Breast epithelium (tissue), 4 donors: Measurements from ENCODE around the gene OR6B2. TPM values are rescaled to one million over a fixed set of nuclear protein-coding genes. Genes with fewer than 3 reads are reported as not detected.

Experiments
- DNase-seq, 2 donors: peaks; one replicate each; pipeline ENCODE4 v3.0.0-alpha.2; 2019; ENCODE audit warnings: low spot score in 2 of 2
- H3K27ac ChIP-seq, 2 donors: fragments of 200-600 bp; sonication (generic) in 1 of 2; one replicate each; pipeline ENCODE4 v1.5.1; 2016 to 2019; ENCODE audit warnings: mild to moderate bottlenecking in 1 of 2
- H3K27me3 ChIP-seq, 2 donors: fragments of 200-600 bp; sonication (generic) in 1 of 2; one replicate each; pipeline versions ENCODE4 v1.5.1 to v1.6.0; 2017 to 2019; ENCODE audit warnings: control low read depth in 1 of 2, mild to moderate bottlenecking in 1 of 2
- H3K36me3 ChIP-seq: fragments of 200-600 bp; one replicate; pipeline ENCODE4 v1.5.1; 2019
- H3K4me1 ChIP-seq, 2 donors: fragments of 200-600 bp; sonication (generic); one replicate each; pipeline ENCODE4 v1.5.1; 2016 to 2019; ENCODE audit warnings: control low read depth in 1 of 2
- H3K4me3 ChIP-seq, 3 donors: fragments of 200-600 bp; sonication (generic); 1 replicate in 2 of 3; 2 replicates in 1 of 3; pipeline ENCODE4 v1.5.1; 2016 to 2019; ENCODE audit warnings: mild to moderate bottlenecking in 3 of 3, moderate library complexity in 2 of 3
- H3K9me3 ChIP-seq, 2 donors: fragments of 200-600 bp; sonication (generic) in 1 of 2; one replicate each; pipeline ENCODE4 v1.5.1; 2016 to 2019; ENCODE audit warnings: control low read depth in 1 of 2
- POLR2A ChIP-seq: fragments of 450-650 bp; IDR thresholded peaks from one replicate; pipeline ENCODE4 v1.6.1; 2016; ENCODE audit warnings: antibody characterized with exemption, mild to moderate bottlenecking, moderate library complexity
- POLR2AphosphoS5 ChIP-seq, 3 donors: sonication (generic); formaldehyde crosslinking; IDR thresholded peaks; one replicate each; pipeline ENCODE4 v1.6.1; 2017; ENCODE audit warnings: antibody characterized with exemption in 3 of 3
- intact Hi-C: fragments of 100-400 bp; cut with DNase I; formaldehyde crosslinking; loops from one replicate; pipeline ENCODE4 v1.15.1; 2023; ENCODE audit warnings: low total_unique reads
- total RNA-seq, 3 donors: library from RNA; depleted of rRNA; stranded (reverse); fragments of >200 nt; gene quantifications; one replicate each; pipeline ENCODE4 v1.1.0, GENCODE V29; 2016
- TF ChIP-seq, protein P1 (sequence below), 3 donors: fragments of 450-650 bp; IDR thresholded peaks; one replicate each; pipeline ENCODE4 v1.5.1; 2016 to 2017; ENCODE audit warnings: antibody characterized with exemption in 3 of 3, mild to moderate bottlenecking in 3 of 3, moderate library complexity in 3 of 3

Gene OR6B2
- total RNA-seq, 3 donors from 2014 or later, result not detected

DNA sequence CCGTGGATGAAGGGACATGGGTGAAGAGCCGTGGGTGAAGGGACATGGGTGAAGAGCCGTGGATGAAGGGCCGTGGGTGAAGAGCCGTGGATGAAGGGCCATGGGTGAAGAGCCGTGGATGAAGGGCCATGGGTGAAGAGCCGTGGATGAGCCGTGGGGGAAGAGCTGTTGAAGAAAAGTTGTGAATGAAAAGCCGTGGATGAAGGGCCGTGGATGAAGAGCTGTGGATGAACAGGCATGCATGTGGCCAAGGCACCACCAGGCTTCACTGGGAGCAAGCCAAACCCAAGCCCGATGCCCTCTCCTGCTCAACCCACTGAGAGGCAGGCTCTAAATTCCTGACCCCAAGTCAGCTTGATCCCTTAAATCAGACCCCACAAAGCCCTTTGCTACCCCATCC is 12.5 kb upstream of the OR6B2 start:
- Histone ChIP-seq H3K27ac (no peak overlapping the region), H3K27me3 (peaks cover 0 to 5% of the 10 kb centered on the region in 2 donors), H3K9me3 (no peaks in the 10 kb centered on the region), H3K36me3 (no peaks in the 10 kb centered on the region), H3K4me1 (no peaks in the 10 kb centered on the region), H3K4me3 (no peak overlapping the region)
- DNase-seq, result no peak
- intact Hi-C loops, result no loop called here
- TF ChIP-seq POLR2A, result no peak
- no peak for TF ChIP-seq POLR2AphosphoS5 (IDR thresholded peaks at IDR 0.05)
- TF ChIP-seq, protein P1, sequence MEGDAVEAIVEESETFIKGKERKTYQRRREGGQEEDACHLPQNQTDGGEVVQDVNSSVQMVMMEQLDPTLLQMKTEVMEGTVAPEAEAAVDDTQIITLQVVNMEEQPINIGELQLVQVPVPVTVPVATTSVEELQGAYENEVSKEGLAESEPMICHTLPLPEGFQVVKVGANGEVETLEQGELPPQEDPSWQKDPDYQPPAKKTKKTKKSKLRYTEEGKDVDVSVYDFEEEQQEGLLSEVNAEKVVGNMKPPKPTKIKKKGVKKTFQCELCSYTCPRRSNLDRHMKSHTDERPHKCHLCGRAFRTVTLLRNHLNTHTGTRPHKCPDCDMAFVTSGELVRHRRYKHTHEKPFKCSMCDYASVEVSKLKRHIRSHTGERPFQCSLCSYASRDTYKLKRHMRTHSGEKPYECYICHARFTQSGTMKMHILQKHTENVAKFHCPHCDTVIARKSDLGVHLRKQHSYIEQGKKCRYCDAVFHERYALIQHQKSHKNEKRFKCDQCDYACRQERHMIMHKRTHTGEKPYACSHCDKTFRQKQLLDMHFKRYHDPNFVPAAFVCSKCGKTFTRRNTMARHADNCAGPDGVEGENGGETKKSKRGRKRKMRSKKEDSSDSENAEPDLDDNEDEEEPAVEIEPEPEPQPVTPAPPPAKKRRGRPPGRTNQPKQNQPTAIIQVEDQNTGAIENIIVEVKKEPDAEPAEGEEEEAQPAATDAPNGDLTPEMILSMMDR (IDR thresholded peaks at IDR 0.05), result no peak

DNA sequence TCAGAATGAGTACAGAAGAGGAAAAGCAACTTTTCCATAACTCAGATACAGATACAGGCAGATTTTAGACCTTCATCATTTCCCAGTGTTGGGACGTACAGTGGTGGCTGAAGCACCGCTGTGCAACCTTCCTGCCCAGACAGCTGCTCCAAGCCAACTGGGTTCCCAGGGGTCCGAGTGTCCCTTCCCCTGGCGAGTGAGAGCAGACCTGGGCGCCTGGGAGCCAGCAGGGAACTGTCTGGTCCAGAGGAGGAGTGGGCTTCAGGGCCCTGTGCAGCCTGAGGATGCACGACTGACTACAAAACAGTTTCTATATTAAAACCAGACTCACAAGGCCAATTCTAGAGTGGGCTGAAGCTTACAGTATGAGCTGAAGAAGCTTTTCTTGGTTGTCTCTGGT is 11.1 kb upstream of the OR6B2 start:
- Histone ChIP-seq H3K4me1 (no peaks in the 10 kb centered on the region), H3K9me3 (no peaks in the 10 kb centered on the region), H3K4me3 (no peak overlapping the region), H3K27me3 (peaks cover 0 to 5% of the 10 kb centered on the region in 2 donors), H3K27ac (no peak overlapping the region), H3K36me3 (no peaks in the 10 kb centered on the region)
- no peak for DNase-seq
- TF ChIP-seq, protein P1 (IDR thresholded peaks at IDR 0.05), result no peak
- no peak for TF ChIP-seq POLR2AphosphoS5 (IDR thresholded peaks at IDR 0.05)
- TF ChIP-seq POLR2A, result no peak
- intact Hi-C loops, result no loop called here

DNA sequence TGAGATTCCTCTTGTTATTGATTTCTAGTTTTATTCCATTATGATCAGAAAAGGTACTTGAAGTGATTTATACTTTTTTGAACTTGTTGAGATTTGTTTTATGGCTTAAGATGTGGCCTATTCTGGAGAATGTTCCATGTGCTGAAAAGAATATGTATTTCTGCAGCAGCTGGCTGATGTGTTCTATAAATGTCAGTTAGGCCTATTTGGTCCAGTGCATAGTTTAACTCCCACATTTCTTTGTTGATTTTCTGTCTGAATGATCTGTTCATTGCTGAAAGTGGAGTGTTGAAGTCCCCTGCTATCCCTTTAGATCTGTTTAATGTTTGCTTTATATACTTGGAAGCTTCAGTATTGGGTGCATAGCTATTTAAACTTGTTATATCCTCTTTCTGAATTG is 7.1 kb upstream of the OR6B2 start:
- intact Hi-C loops, result no loop called here
- H3K27ac ChIP-seq, result no peak overlapping the region
- TF ChIP-seq POLR2A, result no peak
- TF ChIP-seq POLR2AphosphoS5 (IDR thresholded peaks at IDR 0.05), result no peak
- TF ChIP-seq, protein P1 (IDR thresholded peaks at IDR 0.05), result no peak
- H3K4me3 ChIP-seq, result no peak overlapping the region
- no peaks in the 10 kb centered on the region for H3K4me1 ChIP-seq
- H3K27me3 ChIP-seq, result peaks cover 0 to 18% of the 10 kb centered on the region in 2 donors
- DNase-seq, result no peak
- no peaks in the 10 kb centered on the region for H3K36me3 ChIP-seq
- H3K9me3 ChIP-seq, result no peaks in the 10 kb centered on the region

DNA sequence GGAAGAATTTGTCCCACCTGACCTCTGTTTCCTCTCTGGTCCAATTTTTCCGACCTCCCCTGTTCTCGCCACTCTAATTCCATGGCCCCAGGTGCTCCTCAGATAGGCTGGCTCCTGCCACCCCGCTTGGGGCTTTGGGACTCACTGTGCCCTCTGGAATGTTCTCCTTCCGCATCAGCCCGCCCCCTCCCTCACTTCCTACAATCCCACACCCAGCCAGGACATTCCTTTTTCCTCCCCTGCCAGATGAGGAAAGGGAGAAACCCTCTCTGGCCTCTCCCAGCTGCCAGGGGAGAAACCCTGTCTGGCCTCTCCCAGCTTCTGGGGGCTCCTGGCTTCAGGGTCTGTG is 3.1 kb upstream of the OR6B2 start:
- Histone ChIP-seq H3K4me3 (no peak overlapping the region), H3K27me3 (peaks cover 0 to 14% of the 10 kb centered on the region in 2 donors), H3K36me3 (no peaks in the 10 kb centered on the region), H3K27ac (no peak overlapping the region), H3K9me3 (no peaks in the 10 kb centered on the region), H3K4me1 (no peaks in the 10 kb centered on the region)
- no peak for DNase-seq
- TF ChIP-seq, protein P1 (IDR thresholded peaks at IDR 0.05), result no peak
- TF ChIP-seq POLR2AphosphoS5 (IDR thresholded peaks at IDR 0.05) (no peak), POLR2A (no peak)
- intact Hi-C loops, result no loop called here

DNA sequence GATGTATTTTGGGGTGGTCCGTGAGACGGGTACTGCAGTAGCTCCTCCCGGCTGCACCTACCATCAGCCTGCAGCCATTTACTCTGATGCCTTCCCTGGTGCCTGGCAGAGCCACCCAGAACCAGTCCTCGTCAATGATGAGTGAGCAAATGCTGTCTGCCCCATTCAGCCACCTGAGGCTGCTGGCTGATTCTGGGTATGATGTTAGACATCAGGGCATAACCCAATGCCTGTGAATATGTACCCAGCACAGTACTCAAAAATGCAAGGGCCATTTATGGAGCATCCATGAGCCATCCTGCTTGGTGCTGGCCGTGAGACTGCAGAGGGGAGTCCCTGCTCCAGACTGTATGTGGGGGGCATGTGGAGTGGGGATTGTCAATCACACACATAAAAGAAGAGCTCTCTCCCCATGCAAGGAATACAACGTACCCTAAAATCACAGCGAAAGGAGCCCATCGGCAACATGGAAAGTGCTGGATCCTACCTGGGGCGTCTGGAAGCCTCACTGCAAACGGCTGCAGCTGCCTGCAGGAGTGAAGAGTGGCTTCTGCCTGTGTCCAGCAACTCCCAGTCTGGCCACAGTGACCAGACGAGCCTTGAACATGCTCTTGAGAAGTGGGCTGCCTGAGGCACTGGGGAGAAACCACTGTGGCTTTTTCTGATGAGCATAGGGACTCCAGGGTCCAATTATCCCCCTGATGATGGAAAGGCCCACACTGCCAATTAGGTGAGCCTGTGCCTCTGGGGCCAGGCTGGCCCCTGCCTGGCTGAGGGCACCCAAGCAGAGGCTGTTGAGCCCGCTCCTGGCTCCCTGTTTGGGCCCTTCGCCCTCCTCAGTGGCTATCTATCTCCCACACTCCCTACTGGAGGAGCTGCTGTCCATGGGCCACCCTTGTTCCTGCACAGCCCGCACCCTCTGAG is 2.4 kb upstream of the OR6B2 start:
- intact Hi-C loops, result no loop called here
- TF ChIP-seq, protein P1 (IDR thresholded peaks at IDR 0.05), result no peak
- TF ChIP-seq POLR2A (no peak), POLR2AphosphoS5 (IDR thresholded peaks at IDR 0.05) (no peak)
- Histone ChIP-seq H3K36me3 (no peaks in the 10 kb centered on the region), H3K27me3 (peaks cover 0 to 14% of the 10 kb centered on the region in 2 donors), H3K9me3 (no peaks in the 10 kb centered on the region), H3K4me1 (no peaks in the 10 kb centered on the region), H3K4me3 (no peak overlapping the region), H3K27ac (no peak overlapping the region)
- DNase-seq, result no peak
